ENCODE data around the gene PRKCSH. TPM values are rescaled to one million over a fixed set of nuclear protein-coding genes. Genes with fewer than 3 reads are reported as not detected.
"Not testable (repeated sequence)": the region's sequence is repeated elsewhere in the genome, so short reads cannot be mapped to it uniquely, and the experiment has no call there.

PRKCSH gene
- total RNA-seq, 2 donors from 2014 or later, result 454 to 459 TPM

- Mint-ChIP-seq H3K4me3 (no peak overlapping the region), H3K27me3 (ENCODE audit: insufficient read depth) (peaks cover 48% of the 10 kb centered on the region), H3K9me3 (no peaks in the 10 kb centered on the region), H3K27ac (no peak overlapping the region), H3K4me1 (no peaks in the 10 kb centered on the region), H3K36me3 (ENCODE audit: low read depth) (no peaks in the 10 kb centered on the region)
- Histone ChIP-seq H3K4me1 (ENCODE audit: control insufficient read depth, insufficient read depth, low read length) (no peaks in the 10 kb centered on the region), H3K36me3 (ENCODE audit: control insufficient read depth, insufficient read depth, low read length) (no peaks in the 10 kb centered on the region), H3K9me3 (ENCODE audit: control insufficient read depth, low read length) (no peaks in the 10 kb centered on the region), H3K27ac (ENCODE audit: low read depth, low read length) (no peak overlapping the region), H3K9ac (ENCODE audit: extremely low read depth, low read length, poor library complexity, severe bottlenecking) (no peak overlapping the region), H3K4me3 (ENCODE audit: low read length) (no peak overlapping the region), H3K27me3 (ENCODE audit: control insufficient read depth, insufficient read depth, low read length, poor library complexity, severe bottlenecking) (peaks cover 35% of the 10 kb centered on the region)
- WGBS, 2 experiments (ENCODE audit: insufficient coverage in 1 of 2, insufficient read length in 1 of 2), result 86 to 97% methylated on average over 3 of the region's 4 CpGs
- TF ChIP-seq CTCF (conservative IDR thresholded peaks at IDR 0.05), result no peak
- DNase-seq, result no peak
These were observed 38.3 kb downstream of the PRKCSH start for GRCh38 chr19:11473725-11474124.

GRCh38 chr19:11475343-11475742, 39.9 kb downstream of the PRKCSH start:
- H3K36me3 ChIP-seq (ENCODE audit: control insufficient read depth, insufficient read depth, low read length); H3K9me3 Mint-ChIP-seq; H3K4me1 ChIP-seq (ENCODE audit: control insufficient read depth, insufficient read depth, low read length); H3K27ac ChIP-seq (ENCODE audit: low read depth, low read length); H3K4me3 ChIP-seq (ENCODE audit: low read length); H3K36me3 Mint-ChIP-seq (ENCODE audit: low read depth); H3K9me3 ChIP-seq (ENCODE audit: control insufficient read depth, low read length); H3K27ac Mint-ChIP-seq; DNase-seq; H3K9ac ChIP-seq (ENCODE audit: extremely low read depth, low read length, poor library complexity, severe bottlenecking); H3K4me3 Mint-ChIP-seq; H3K4me1 Mint-ChIP-seq: not testable (repeated sequence)
- 90 to 93% methylated on average over 3 of the region's 3 CpGs for WGBS, 2 experiments (ENCODE audit: insufficient coverage in 1 of 2, insufficient read length in 1 of 2)
- H3K27me3 ChIP-seq (ENCODE audit: control insufficient read depth, insufficient read depth, low read length, poor library complexity, severe bottlenecking), result peaks cover 51% of the 10 kb centered on the region
- H3K27me3 Mint-ChIP-seq (ENCODE audit: insufficient read depth), result peaks cover 60% of the 10 kb centered on the region

- Histone ChIP-seq H3K9me3 (ENCODE audit: control insufficient read depth, low read length) (no peaks in the 10 kb centered on the region), H3K27ac (ENCODE audit: low read depth, low read length) (no peak overlapping the region), H3K36me3 (ENCODE audit: control insufficient read depth, insufficient read depth, low read length) (no peaks in the 10 kb centered on the region), H3K4me1 (ENCODE audit: control insufficient read depth, insufficient read depth, low read length) (no peaks in the 10 kb centered on the region), H3K4me3 (ENCODE audit: low read length) (no peak overlapping the region), H3K9ac (ENCODE audit: extremely low read depth, low read length, poor library complexity, severe bottlenecking) (no peak overlapping the region), H3K27me3 (ENCODE audit: control insufficient read depth, insufficient read depth, low read length, poor library complexity, severe bottlenecking) (peaks cover 56% of the 10 kb centered on the region)
- no peaks in the 10 kb centered on the region for H3K9me3 Mint-ChIP-seq
- no peak overlapping the region for H3K4me3 Mint-ChIP-seq
- no peaks in the 10 kb centered on the region for H3K4me1 Mint-ChIP-seq
- DNase-seq, result no peak
- no peaks in the 10 kb centered on the region for H3K36me3 Mint-ChIP-seq (ENCODE audit: low read depth)
- no peak for TF ChIP-seq CTCF (conservative IDR thresholded peaks at IDR 0.05)
- H3K27ac Mint-ChIP-seq, result no peak overlapping the region
- H3K27me3 Mint-ChIP-seq (ENCODE audit: insufficient read depth), result peaks cover 63% of the 10 kb centered on the region
- 89 to 91% methylated on average over 8 of the region's 8 CpGs for WGBS, 2 experiments (ENCODE audit: insufficient coverage in 1 of 2, insufficient read length in 1 of 2)
These were observed 40.4 kb downstream of the PRKCSH start for GRCh38 chr19:11475861-11476260.
